ENCODE data around the gene H2BK1.

Gene H2BK1

DNA sequence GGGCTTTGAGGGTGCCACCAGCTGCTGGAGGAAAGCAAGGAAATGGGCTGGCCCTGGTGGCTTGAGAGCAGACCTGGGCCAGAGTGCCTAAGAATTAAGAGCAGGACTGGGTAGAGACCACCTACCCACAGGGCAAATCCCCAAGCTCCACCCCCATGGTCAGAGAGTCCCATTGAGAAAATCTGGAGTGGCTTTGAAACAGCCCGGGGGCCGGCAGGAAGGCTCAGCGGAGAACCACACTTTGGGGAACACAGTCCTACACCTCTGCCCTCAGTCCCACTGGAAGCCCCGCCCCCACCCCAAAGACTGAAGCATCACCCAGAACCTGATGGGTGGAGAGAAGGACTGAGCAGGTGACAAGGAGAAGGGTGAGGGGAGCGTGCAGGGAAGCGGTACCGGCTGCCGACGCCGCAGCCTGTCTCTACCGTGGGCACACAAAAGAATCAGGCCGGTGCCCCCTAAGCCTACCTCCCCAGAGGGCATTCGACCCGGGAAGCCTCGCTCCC lies 34.6 kb upstream of the H2BK1 start:
- DNase-seq = no peak

DNA sequence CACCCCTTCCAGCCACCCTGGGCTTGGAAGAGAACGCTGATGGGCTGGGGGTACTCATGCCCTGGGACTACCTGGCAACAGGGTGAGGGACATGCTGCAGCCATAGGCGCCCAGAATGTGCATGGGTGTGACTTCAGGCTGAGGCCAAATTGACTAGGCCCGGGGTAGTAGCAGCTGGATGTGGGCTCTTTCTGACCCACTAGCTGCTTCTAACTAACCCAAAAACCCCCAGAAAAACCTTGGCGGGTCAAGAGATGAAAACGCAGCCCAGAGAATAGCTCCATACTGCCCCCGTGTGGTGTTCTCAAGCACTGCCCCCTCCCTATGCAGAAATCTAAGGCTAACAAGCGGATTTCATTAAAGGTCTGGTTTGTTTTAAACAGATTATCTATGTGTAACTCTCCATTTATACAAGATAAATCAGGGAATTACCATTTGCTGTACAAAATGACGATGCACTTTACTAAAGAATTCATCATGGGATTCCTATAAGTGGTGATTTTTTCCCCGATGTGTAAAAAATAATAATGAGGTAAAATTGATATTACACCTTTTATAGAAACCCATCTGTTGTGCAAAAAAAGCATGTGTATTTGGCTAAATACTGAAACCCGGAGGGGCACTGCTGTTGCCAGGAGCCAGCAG lies 34.0 kb upstream of the H2BK1 start:
- peak in 1 of 4 experiments; percentile 27 for DNase-seq

- DNase-seq = no peak
These were observed 33.3 kb upstream of the H2BK1 start for GRCh38 chr7:151243408-151244195.

- DNase-seq = no peak
These were observed 32.7 kb upstream of the H2BK1 start for GRCh38 chr7:151243045-151243349.

DNA sequence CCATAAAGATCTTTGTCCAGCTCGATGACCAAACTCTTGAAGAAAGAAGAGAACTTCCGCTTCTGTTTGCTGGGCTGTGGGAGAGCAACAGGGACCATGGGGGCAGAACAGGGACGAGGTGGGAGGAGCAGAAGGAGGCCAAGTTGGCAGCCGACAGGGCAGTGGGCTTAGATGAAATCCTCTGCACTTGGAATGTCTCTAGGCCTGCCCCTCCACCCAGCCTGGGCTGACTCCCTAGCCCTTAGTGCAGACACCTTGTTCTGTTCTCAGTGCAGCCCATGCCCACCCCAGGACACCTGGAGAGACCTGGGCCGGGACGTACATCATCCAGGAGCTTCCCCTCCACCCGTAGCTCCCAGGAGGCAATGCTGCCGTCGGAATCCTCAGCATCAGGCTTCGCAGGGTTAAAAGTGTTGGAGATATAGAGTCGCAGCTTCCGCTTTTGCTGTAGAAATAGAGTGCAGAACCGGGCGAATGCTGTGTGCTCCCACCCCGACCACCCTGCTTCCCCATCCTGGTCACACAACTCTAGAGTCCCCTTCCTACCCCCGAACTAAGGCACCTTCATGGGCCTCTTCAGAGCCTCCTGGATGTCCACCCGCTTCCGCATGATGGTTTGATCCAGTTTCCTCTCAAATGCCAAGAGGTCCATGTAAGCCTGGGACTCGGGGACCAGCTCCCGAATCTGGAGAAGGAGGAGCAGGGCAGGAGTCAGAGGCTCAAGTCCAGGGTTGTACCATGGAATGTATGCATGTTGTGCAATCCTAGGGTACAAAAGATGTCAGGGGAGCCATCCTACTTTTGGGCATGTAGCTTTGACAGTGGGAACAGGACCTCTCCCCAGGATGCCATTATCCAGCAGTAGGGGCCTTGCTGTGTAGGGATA lies 32.1 kb upstream of the H2BK1 start:
- DNase-seq = no peak

DNA sequence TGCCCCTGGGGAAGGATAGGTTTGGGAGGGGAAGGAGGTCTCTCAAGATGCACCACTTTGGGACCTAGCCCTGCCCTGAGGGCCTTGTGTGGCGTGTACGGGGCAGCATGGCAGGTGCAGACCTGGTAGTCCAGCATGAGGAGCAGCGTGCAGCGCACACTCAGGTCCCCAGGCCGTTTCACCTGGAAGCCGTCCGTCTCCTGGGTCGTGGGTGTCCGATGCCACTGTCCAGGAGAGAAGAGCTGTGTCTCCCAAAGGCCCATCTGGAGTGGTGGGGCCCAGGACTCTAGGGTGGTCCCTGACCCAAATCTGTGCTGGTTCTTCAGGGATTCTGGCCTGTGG lies 31.4 kb upstream of the H2BK1 start:
- DNase-seq = no peak

DNA sequence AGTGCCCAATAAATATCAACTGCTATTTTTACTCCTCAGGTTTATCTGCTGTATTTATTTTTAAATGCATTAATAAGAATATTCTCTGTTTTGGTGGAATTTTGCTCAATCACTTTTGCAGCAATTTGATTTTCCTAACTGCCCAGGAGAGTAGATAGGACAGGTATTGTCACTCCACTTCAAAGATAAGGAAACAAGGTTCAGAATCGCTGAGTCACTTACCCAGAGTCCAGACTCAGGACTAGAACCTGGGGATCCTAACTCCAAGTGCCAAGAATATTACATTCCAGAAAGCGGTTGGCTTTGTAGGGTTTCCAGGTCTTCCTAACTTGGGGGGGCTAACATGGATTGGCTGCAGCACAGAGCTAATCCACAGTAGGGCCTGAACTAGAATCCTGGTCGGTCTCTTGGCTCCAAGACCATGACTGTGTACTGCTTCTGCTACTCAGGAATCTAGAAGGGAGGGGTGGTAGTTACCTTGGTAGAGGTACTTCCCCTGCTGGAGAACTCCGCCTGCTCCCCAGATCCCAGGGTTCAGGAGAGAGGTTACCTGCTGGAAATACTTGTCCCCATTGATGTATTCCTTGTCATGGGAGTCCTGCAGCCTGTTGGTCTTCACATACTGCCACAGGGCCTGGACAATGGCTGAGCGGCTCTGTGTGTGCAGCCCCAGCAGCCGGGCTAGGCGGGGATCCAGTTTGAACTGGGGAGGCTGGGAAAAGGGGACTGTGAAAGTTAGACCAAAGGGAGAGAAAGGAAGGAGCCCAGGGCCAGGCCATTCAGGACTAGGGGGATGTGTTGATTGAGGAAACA lies 30.9 kb upstream of the H2BK1 start:
- no peak for DNase-seq

- DNase-seq = no peak
These were observed 30.2 kb upstream of the H2BK1 start for GRCh38 chr7:151240536-151240935.

DNA sequence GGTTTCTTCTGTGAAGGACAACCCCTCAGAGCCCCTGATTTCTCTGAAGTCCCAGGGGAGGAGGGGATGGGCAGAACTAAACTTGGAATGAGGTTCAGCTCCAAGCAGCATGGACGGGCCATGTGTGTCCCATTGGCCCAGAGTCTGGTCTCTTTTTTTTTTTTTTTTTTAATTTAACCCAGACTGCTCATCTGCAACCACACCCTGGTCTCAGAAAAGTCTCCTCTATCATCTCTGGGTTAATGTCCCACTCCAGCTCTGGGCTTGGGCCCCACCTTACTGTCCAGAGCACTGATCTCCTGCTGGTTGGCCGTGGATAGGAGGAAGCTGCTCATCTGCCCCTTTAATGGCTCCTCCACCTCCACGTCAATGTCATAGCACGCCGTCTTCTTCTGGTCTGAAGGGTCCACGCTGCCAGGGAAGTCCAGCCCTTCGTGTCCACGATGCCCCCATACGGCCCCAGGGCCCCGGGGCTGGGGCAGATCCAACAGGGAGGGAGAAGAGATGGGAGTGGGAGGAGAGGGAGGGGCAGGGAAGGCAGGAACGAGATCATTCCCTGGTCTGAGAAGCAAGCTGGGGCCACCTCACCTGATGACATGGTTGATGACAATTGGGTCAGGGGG lies 29.7 kb upstream of the H2BK1 start:
- DNase-seq = no peak

DNA sequence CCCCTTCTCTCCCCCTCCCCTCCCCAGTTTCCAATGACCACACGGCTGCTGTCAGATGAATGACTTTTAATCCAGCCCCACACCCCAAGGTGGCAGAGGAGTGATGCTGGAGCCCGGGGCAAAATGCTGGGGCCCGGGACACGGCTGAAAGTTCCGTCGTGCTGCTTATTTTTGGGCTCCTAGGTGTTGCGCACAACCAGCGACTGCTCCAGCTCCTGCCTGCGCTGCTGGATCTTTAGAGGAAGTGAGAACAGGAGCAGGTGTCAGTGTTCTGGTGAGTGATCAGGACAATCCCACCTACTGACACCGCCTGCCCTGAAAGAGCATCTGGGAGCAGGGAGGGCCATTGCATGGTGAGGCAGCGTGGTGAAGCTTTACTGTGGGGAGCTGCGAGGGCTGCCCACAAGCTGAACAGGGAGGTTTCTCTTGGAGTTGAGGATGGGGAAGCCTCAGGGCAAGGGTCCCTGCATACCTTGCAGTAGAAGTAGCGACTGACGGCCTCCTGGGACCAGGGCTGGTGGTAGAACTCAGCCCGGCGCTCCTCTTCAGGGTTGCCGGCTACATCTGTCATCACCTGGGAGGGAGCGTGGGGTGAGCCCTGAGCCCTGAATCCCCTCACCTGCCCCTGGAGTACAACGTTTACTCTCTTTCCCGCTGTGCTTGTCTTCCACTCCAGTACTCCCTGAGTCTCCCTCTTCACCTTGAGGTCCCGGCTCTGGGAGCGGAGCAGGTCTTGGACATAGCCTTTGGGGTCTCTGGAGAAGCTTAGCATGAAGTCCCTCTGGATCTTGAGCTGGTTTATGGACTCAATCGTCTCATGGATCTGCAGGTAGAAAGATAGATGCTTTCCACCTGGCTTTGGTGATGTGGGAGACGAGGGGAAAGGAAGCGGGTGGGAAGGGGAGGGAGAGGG lies 28.9 kb upstream of the H2BK1 start:
- no peak for DNase-seq

DNA sequence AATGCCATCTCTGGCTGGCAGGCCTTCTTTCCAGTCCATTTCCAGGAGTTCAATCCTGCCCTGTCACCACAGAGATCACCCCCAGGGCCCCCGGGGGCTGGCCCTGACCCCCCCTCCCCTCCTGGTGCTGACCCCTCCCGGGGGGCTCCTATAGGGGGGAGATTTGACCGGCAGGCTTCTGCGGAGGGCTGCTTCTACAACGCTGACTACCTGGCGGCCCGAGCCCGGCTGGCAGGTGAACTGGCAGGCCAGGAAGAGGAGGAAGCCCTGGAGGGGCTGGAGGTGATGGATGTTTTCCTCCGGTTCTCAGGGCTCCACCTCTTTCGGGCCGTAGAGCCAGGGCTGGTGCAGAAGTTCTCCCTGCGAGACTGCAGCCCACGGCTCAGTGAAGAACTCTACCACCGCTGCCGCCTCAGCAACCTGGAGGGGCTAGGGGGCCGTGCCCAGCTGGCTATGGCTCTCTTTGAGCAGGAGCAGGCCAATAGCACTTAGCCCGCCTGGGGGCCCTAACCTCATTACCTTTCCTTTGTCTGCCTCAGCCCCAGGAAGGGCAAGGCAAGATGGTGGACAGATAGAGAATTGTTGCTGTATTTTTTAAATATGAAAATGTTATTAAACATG lies 28.0 kb upstream of the H2BK1 start:
- DNase-seq = no peak

DNA sequence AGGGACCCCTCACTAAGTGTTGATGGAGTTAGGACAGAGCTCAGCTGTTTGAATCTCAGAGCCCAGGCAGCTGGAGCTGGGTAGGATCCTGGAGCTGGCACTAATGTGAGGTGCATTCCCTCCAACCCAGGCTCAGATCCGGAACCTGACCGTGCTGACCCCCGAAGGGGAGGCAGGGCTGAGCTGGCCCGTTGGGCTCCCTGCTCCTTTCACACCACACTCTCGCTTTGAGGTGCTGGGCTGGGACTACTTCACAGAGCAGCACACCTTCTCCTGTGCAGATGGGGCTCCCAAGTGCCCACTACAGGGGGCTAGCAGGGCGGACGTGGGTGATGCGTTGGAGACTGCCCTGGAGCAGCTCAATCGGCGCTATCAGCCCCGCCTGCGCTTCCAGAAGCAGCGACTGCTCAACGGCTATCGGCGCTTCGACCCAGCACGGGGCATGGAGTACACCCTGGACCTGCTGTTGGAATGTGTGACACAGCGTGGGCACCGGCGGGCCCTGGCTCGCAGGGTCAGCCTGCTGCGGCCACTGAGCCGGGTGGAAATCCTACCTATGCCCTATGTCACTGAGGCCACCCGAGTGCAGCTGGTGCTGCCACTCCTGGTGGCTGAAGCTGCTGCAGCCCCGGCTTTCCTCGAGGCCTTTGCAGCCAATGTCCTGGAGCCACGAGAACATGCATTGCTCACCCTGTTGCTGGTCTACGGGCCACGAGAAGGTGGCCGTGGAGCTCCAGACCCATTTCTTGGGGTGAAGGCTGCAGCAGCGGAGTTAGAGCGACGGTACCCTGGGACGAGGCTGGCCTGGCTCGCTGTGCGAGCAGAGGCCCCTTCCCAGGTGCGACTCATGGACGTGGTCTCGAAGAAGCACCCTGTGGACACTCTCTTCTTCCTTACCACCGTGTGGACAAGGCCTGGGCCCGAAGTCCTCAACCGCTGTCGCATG lies 27.2 kb upstream of the H2BK1 start:
- DNase-seq = no peak

GRCh38 chr7:151236406-151236805 lies 26.1 kb upstream of the H2BK1 start:
- DNase-seq = no peak

DNA sequence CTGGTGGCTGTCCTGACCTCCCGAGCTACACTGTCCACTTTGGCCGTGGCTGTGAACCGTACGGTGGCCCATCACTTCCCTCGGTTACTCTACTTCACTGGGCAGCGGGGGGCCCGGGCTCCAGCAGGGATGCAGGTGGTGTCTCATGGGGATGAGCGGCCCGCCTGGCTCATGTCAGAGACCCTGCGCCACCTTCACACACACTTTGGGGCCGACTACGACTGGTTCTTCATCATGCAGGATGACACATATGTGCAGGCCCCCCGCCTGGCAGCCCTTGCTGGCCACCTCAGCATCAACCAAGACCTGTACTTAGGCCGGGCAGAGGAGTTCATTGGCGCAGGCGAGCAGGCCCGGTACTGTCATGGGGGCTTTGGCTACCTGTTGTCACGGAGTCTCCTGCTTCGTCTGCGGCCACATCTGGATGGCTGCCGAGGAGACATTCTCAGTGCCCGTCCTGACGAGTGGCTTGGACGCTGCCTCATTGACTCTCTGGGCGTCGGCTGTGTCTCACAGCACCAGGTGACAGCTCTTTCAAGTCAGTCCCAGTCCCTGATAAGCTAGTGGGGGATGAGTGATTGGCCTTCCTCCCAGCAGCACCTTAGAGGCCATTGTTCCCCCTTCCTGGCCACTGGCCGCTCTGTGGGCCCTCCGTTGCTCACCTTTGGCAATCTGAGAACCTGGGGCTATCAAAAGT lies 25.0 kb upstream of the H2BK1 start:
- no peak for DNase-seq

- no peak for DNase-seq
These were observed 23.5 kb upstream of the H2BK1 start for GRCh38 chr7:151233804-151234203.

GRCh38 chr7:151232917-151233701 lies 22.8 kb upstream of the H2BK1 start:
- peak; percentile 31 to 53 (median 38) for DNase-seq

GRCh38 chr7:151232091-151232916 lies 22.0 kb upstream of the H2BK1 start, which contains the start of gene CHPF2:
CHPF2 (plus strand) TSS chr7:151232483; CDS start chr7:151234012, 1,529 bp downstream.
- DNase-seq = peak; percentile 70 to 85 (median 82)
